HG03342 (cell line): ENCODE measurements around the gene PRKCB.
"Not testable (repeated sequence)": the region's sequence is repeated elsewhere in the genome, so short reads cannot be mapped to it uniquely, and the experiment has no call there.

Experiments used
- ATAC-seq: cut with Tn5 transposase; IDR thresholded peaks from one replicate; pipeline ENCODE4 v1.9.1; 2021; ENCODE audit warnings: mild to moderate bottlenecking, moderate library complexity; ENCODE audit not compliant: unreplicated experiment

The PRKCB gene

GRCh38 chr16:24204150-24204665 is 368.4 kb downstream of the PRKCB start:
- ATAC-seq, result no peak

DNA sequence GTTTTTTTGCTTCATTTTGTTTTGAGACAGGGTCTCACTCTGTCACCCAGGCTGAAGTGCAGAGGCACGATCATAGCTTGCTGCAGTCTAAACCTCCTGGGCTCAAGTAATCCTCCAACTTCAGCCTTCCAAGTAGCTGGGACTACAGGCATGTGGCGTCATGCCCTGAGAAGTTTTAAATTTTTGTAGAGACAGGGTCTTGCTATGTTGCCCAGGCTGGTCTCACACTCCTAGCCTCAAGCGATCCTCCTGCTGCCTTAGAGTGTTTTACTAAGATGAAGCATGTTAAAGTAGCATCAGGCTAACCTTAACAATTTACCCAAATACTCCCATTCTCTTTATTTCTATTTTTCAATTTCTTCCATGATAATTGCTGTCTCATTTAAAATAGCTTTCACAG is 371.1 kb downstream of the PRKCB start:
- no peak for ATAC-seq

GRCh38 chr16:24208710-24209109 is 372.9 kb downstream of the PRKCB start:
- ATAC-seq, result no peak

DNA sequence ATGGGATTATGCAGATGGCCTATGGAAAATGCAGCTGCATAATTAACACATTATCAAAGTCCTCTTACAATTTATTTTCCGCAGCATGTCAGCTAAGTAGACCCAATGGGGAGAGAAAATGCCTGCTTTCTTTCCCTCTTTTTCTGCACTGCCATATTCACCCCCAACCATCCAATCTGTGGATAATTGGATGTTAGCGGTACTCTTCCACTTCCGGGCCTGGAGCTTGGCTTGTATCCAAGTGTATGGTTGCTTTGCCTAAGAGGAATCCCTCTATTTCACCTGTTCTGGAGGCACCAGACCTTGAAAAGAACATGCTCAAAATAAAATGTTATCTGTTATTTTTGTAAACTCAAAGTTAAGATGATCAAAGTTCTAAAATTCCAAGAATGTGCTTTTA is 379.2 kb downstream of the PRKCB start:
- ATAC-seq, result no peak

DNA sequence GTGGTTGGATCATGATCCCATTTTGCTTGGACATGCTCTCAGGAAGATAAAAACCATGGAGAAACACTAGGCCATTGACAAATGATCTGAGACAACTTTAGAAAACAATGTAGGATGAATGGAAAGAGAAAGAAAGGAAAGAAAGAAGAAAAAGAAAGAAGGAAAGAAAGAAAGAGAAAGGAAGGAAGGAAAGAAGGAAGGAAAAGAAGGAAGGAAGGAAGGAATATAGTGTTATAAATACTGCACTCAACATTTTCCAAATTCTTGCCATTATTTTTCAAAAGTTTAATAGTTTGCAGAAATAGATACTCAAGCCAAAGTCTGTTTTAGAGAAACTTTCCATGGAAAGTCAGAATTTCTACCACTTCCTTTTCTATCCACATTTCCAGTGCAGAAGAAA is 381.2 kb downstream of the PRKCB start:
- ATAC-seq, result no peak

DNA sequence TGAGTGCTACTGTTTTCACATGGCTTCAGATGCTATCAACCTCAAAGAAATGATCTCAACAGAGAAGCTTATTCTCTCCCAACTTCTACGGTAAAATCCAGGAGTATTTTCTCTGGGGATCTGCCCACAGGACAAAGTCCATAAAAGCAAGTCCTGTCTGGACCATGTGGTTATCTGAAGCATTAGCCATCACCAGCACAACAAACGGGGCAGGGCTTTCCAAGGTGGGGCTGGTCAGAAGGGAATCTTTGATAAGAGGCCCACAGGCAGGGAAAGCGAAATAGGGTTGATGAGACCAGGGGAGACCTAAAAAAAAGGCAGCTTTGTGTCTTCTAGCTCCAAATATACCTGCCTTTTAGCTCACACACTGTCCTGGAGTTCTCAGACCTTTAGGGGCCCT is 381.7 kb downstream of the PRKCB start:
- no peak for ATAC-seq

DNA sequence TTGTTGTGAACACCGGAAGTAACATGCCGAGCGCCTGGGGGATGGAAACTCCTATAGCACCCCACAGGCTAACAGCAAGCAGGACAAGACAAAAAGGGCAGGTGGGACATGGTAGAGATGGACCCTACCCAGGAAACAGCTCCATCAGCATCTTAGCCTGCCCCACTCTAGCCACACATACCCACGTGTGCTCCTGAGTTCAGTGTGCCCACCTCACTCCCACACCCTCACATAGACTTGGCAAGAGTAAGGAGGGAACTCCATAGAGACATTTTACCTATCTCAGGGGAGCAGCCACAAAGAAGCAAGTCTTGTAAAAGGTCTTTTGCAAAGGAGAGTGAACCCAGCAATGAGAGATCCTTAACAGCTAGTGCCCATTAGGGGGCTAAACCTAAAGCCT is 382.5 kb downstream of the PRKCB start:
- no peak for ATAC-seq

DNA sequence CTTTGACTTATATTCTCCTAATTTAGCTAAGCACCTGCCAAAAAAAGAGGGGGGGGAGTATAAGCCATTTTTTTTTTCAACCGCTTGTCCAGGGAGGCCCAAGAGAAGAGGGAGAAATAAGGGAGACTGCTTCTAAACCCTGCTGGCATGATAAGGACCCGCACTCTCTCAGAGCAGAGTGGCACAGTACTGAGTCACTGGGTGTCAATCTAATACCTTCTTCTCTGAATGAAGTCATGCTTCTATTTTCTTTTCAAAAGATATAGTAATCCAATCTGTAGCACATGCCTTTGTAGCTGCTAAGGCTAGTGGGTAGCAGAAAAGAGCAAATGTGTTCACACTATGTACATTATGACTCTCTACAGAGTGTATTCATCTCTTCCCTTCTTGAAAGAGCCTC is 385.4 kb downstream of the PRKCB start:
- ATAC-seq, result no peak

DNA sequence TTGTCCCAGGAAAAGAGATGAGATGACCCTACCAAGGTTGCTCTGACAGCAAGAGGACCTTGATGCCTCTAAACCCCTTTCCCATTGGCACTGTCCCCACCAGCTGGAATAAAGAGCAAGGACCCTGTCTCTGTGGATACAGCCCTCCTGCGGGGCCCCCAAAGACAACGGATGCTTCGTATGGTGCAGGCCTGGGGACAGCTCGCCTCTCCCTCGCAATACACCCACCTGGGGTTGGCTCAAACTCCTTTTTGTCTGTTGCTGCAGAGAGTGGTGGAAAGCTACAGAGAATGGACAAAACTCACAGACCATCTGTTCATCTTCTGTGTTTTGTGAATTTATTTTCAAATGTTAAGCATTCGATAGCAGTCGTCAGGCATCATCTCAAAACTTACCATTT is 392.7 kb downstream of the PRKCB start:
- no peak for ATAC-seq

- ATAC-seq, result no peak
Measured at GRCh38 chr16:24232936-24233335, 397.2 kb downstream of the PRKCB start.

- ATAC-seq, result no peak
Measured at GRCh38 chr16:24234737-24235136, 399.0 kb downstream of the PRKCB start.

DNA sequence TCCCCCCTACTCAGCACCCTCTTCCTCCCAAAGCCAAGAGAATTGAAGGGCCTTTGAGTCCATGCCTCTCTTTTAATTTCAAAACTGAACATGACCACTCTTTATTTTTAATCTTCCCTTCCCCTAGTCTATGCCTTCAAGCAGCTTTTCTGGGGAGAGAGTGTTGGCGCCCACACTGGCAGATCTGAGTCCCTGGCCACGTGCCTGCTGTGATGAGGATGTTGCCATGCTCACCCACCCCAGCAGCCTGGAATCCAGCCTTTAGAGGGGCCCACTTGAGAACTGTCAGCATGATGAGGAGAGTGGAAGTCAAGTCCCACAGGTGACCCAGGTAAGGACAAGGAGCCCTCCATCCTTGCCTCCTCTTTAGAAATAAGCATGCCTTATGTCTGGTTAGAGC is 400.0 kb downstream of the PRKCB start:
- no peak for ATAC-seq

DNA sequence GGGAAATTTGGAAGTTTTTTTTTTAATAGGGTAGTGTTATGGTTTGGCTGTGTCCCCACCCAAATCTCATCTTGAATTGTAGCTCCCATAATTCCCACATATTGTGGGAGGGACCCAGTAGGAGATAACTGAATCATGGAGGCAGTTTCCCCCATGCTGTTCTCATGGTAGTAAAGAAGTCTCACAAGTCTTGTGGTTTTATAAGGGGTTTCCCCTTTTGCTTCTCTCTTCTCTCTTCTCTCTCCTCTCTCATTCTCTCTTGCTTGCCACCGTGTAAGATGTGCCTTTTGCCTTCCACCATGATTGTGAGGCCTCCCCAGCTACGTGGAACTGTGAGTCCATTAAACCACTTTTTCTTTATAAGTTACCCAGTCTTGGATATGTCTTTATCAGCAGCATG is 403.1 kb downstream of the PRKCB start:
- ATAC-seq, result not testable (repeated sequence)

DNA sequence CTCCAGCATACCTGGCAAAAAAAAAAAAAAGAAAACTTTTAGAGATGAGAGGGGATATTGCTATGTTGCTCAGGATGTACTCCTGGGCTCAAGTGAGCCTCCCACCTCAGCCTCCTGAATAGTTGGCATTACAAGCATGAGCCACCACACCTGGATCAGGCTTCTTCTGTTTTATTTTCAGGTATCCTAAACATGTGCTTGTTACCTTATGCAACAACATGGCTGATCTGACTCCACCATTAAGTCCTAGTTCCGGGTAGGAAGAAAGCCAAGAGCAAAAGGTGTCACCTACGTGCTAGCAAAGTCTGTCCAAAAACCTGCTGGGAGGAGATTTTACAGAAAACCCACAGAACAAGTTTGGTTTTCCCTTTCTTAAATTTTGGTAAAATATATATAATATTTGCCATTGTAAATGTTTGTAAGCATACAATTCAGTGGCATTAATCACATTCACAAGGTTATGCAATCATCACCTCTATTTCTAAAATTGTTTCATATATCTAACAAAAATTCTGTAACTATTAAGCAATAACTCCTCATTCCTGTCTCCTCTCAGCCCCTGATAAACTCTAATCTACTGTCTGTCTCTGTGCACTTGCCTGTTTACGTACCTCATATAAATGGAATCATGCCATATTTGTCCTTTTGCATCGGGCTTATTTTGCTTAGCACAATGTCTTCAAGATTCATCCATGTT is 411.3 kb downstream of the PRKCB start:
- no peak for ATAC-seq

DNA sequence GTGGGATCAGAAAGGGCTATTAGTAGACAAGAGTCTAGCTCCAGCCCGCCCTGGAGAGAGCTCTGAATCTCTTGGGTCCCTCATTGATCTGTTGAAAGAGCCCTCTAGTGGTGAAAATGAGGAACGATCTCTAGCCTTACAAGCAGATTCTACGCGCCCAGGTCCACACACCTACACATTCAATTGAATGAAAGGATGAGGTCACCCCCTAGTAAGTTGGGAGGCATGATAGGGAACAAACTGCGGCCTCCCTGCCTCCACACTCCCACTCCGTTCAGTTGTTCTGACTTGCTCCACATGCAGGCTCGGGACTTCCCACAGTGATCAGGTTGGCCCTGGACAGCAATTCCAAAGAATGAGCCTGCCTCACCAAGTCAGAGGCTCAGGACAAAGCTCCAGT is 417.4 kb downstream of the PRKCB start:
- no peak for ATAC-seq

DNA sequence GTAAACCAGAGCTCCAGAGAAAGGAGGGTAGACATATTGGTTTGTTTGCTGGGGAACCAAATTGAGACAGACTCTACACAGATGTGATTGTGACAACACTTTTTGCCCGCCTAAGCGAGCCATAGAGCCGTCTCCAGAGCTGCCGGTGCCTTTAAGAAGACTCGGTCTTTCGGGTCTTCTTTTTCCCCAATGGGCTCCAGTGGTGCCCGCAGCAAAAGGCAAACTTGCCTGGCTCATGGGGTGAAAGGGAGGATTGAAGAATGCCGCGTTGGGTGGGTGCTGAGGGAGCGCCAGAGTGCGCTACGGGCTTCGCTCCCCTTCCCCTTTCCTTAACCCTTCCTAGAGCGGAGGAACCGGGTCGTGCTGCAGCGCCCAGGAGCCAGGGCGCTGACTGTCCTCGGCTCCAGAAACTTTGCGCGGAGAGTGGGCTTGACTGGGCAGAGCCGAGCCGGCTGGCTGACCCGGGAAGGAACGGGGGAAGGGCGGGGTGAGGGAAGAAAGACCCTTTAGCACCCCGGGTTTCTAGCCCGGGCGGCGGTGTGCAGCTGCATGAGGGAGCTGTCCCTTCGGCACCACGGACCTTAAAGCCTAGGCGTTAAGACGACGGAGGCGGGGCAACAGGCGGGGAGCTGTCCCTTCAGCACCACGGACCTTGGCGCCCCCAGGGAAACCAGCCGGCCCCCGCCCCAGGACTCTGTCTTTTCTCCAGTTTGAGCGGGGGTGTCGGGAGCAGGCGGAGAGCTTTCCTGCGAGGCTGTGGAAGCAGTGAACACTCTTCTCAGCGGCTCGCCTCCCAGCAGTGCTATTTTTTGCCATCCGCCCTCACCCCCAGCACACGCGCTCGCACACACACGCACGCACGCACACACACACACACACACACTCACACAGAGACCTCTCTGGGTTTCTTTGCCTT is 419.9 kb downstream of the PRKCB start, which contains the start of gene CACNG3:
Gene CACNG3, plus strand, starts transcription at position 880 of the 916 bp plus-strand sequence. CDS start 420 bp downstream, outside the sequence.
- ATAC-seq, result no peak

- ATAC-seq, result no peak
Measured at GRCh38 chr16:24257958-24258357, 422.2 kb downstream of the PRKCB start.

DNA sequence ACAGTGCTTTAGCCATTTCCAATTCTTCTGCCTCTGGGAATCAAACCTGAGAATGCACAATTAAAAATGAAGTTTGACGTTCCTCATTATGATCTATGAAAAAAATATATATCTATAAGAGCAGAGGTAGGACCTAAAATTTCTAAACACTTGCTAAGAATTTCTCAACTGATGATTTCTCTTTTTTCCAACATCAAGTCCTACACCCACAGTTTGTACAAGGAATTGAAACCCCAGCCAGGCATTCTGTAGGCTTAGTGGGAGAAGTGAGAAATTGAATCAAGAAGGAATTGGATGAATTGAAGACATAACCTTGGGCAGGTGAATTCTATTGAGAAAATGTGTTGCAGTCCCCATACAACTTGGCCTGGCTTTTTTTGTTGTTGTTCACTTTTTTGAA is 423.0 kb downstream of the PRKCB start:
- ATAC-seq, result no peak

DNA sequence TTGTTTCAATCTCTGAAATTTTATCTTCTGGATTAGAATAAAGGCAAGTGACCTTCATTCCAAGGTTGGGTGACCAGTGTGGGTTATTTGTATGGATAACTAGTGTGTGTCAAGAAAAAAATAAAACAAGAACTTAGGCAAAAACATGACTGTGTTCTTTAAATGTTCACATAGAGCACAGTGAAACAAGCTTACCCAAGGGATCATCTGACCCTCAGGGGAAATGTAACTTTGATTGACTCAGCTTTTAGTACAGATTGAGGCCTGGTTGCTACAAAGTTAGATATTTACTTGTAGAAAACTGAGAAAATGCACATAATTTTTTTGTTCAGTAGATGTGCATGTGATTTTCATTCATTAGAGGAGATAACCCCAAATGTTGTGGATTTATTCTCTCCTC is 427.0 kb downstream of the PRKCB start:
- ATAC-seq, result no peak
